HepG2 (cell line): ENCODE data around the gene KIAA0232. TPM values are rescaled to one million over a fixed set of nuclear protein-coding genes. Genes with fewer than 3 reads are reported as not detected.

ENCODE experiments used
- HOMEZ ChIP-seq: IDR thresholded peaks from 2 replicates; pipeline ENCODE4 v1.6.1; 2016; ENCODE audit warnings: low read depth
- IKZF5 ChIP-seq: IDR thresholded peaks from 2 replicates; pipeline ENCODE4 v1.6.1; 2018; ENCODE audit warnings: missing genetic modification reagents, mild to moderate bottlenecking, missing compliant biosample characterization
- JDP2 ChIP-seq: sonication (generic); formaldehyde crosslinking; IDR thresholded peaks from 2 replicates; pipeline ENCODE4 v1.8.1; 2022; ENCODE audit warnings: missing genetic modification reagents, borderline replicate concordance
- PREB ChIP-seq: sonication (generic); formaldehyde crosslinking; IDR thresholded peaks from 2 replicates; pipeline ENCODE4 v1.4.0; 2020; ENCODE audit warnings: missing genetic modification reagents
- RAD51 ChIP-seq: fragments of 450-650 bp; IDR thresholded peaks from 2 replicates; pipeline ENCODE4 v1.6.1; 2016; ENCODE audit warnings: borderline replicate concordance
- REPIN1 ChIP-seq: sonication (generic); formaldehyde crosslinking; IDR thresholded peaks from 2 replicates; pipeline ENCODE4 v1.8.0; 2022; ENCODE audit warnings: missing genetic modification reagents, low read depth, mild to moderate bottlenecking, borderline replicate concordance
- SMAD3 ChIP-seq: sonication (generic); formaldehyde crosslinking; IDR thresholded peaks from 2 replicates; pipeline ENCODE4 v1.4.0; 2020; ENCODE audit warnings: missing genetic modification reagents
- TCF12 ChIP-seq, 2 experiments: fragments of 450-650 bp in 1 of 2; sonication (generic) in 1 of 2; formaldehyde crosslinking in 1 of 2; IDR thresholded peaks; 2 replicates each; pipeline versions ENCODE4 v1.6.1 to v1.8.0; 2017 to 2022; ENCODE audit warnings: antibody characterized with exemption in 1 of 2, mild to moderate bottlenecking in 1 of 2, missing genetic modification reagents in 1 of 2, moderate library complexity in 1 of 2
- TIGD3 ChIP-seq: sonication (generic); formaldehyde crosslinking; IDR thresholded peaks from 2 replicates; pipeline ENCODE4 v1.5.1; 2020; ENCODE audit warnings: mild to moderate bottlenecking, missing genetic modification reagents, borderline replicate concordance
- ZBTB2 ChIP-seq: sonication (generic); formaldehyde crosslinking; IDR thresholded peaks from 2 replicates; pipeline ENCODE4 v1.8.0; 2022; ENCODE audit warnings: low read depth, missing genetic modification reagents
- ZBTB7B ChIP-seq: sonication (generic); formaldehyde crosslinking; IDR thresholded peaks from 2 replicates; pipeline ENCODE4 v1.4.0; 2020; ENCODE audit warnings: missing genetic modification reagents
- ZFP91 ChIP-seq: sonication (generic); formaldehyde crosslinking; IDR thresholded peaks from 2 replicates; pipeline ENCODE4 v1.9.0; 2022; ENCODE audit warnings: missing genetic modification reagents, mild to moderate bottlenecking, borderline replicate concordance
- ZHX1 ChIP-seq: sonication (generic); formaldehyde crosslinking; IDR thresholded peaks from 2 replicates; pipeline ENCODE4 v1.8.1; 2022; ENCODE audit warnings: low read depth, mild to moderate bottlenecking, missing genetic modification reagents
- ZNF572 ChIP-seq: sonication (generic); formaldehyde crosslinking; IDR thresholded peaks from 2 replicates; pipeline ENCODE4 v1.5.1; 2020; ENCODE audit warnings: mild to moderate bottlenecking, missing genetic modification reagents
- ZNF746 ChIP-seq: sonication (generic); formaldehyde crosslinking; IDR thresholded peaks from 2 replicates; pipeline ENCODE4 v1.8.0; 2022; ENCODE audit warnings: mild to moderate bottlenecking, missing genetic modification reagents
- polyA plus RNA-seq, 8 experiments: library from polyadenylated mRNA; depleted of rRNA in 3 of 8; stranded (reverse) in 7 of 8; unstranded in 1 of 8; fragments of >200 nt; fragmentation: Illumina TruSeq in 4 of 8; extraction: Trizol in 4 of 8; gene quantifications; 2 replicates each; pipeline versions ENCODE4 v1.2.1 to v1.2.3, GENCODE V29; 2011 to 2016; ENCODE audit warnings: low read depth in 4 of 8, missing spikeins in 1 of 8, mixed read lengths in 1 of 8; ENCODE audit not compliant: insufficient read depth in 1 of 8
- total RNA-seq, 5 experiments: library from RNA; depleted of rRNA; stranded (reverse); fragments of >200 nt; fragmentation: Illumina TruSeq; extraction: Trizol; gene quantifications; 2 replicates each; pipeline ENCODE4 v1.2.3, GENCODE V29; 2016; ENCODE audit warnings: low read depth in 1 of 5

Gene KIAA0232
- total and polyA plus RNA-seq, 2 of the 13 experiments (the other 11 are each of a cell fraction or from before 2014, with no cell fraction given), result 7.8 to 17.1 TPM

- TF ChIP-seq SMAD3 (no peak; the same call in 1 of the 2 replicates), JDP2 (CRISPR knock-in tag) (no peak), PREB (CRISPR knock-in tag) (no peak), HOMEZ (CRISPR knock-in tag) (peak; percentile 53), RAD51 (no peak), ZHX1 (CRISPR knock-in tag) (peak; percentile 83; the same call in 1 of the 2 replicates), ZBTB2 (CRISPR knock-in tag) (no peak; the same call in 1 of the 2 replicates), ZNF572 (CRISPR knock-in tag) (0 out of 2 replicates have a peak, but pooled peaks have one; percentile 81), TCF12 (IDR thresholded peaks at IDR 0.05) (no peak), TCF12 (CRISPR knock-in tag; IDR thresholded peaks at IDR 0.05) (peak; percentile 93), REPIN1 (peak; percentile 85; the same call in 1 of the 2 replicates), ZBTB7B (peak; percentile 94), ZNF746 (CRISPR knock-in tag) (no peak; the same call in 1 of the 2 replicates), IKZF5 (CRISPR knock-in tag) (peak; percentile 93), ZFP91 (CRISPR knock-in tag) (peak; percentile 87), TIGD3 (CRISPR knock-in tag) (no peak)
Measured at GRCh38 chr4:6749340-6750171, 33.0 kb upstream of the KIAA0232 start (continued).
